HG03135 (cell line): Measurements from ENCODE around the gene FREM1.
"Not testable (repeated sequence)": the region's sequence is repeated elsewhere in the genome, so short reads cannot be mapped to it uniquely, and the experiment has no call there.

Experiments
- ATAC-seq: cut with Tn5 transposase; IDR thresholded peaks from one replicate; pipeline ENCODE4 v1.9.1; 2021; ENCODE audit warnings: mild to moderate bottlenecking, moderate library complexity; ENCODE audit not compliant: unreplicated experiment

The FREM1 gene, protein sequence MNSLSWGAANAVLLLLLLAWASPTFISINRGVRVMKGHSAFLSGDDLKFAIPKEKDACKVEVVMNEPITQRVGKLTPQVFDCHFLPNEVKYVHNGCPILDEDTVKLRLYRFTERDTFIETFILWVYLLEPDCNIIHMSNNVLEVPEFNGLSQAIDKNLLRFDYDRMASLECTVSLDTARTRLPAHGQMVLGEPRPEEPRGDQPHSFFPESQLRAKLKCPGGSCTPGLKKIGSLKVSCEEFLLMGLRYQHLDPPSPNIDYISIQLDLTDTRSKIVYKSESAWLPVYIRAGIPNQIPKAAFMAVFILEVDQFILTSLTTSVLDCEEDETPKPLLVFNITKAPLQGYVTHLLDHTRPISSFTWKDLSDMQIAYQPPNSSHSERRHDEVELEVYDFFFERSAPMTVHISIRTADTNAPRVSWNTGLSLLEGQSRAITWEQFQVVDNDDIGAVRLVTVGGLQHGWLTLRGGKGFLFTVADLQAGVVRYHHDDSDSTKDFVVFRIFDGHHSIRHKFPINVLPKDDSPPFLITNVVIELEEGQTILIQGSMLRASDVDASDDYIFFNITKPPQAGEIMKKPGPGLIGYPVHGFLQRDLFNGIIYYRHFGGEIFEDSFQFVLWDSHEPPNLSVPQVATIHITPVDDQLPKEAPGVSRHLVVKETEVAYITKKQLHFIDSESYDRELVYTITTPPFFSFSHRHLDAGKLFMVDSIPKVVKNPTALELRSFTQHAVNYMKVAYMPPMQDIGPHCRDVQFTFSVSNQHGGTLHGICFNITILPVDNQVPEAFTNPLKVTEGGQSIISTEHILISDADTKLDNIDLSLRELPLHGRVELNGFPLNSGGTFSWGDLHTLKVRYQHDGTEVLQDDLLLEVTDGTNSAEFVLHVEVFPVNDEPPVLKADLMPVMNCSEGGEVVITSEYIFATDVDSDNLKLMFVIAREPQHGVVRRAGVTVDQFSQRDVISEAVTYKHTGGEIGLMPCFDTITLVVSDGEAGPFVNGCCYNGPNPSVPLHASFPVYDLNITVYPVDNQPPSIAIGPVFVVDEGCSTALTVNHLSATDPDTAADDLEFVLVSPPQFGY (N-terminal part only)

DNA sequence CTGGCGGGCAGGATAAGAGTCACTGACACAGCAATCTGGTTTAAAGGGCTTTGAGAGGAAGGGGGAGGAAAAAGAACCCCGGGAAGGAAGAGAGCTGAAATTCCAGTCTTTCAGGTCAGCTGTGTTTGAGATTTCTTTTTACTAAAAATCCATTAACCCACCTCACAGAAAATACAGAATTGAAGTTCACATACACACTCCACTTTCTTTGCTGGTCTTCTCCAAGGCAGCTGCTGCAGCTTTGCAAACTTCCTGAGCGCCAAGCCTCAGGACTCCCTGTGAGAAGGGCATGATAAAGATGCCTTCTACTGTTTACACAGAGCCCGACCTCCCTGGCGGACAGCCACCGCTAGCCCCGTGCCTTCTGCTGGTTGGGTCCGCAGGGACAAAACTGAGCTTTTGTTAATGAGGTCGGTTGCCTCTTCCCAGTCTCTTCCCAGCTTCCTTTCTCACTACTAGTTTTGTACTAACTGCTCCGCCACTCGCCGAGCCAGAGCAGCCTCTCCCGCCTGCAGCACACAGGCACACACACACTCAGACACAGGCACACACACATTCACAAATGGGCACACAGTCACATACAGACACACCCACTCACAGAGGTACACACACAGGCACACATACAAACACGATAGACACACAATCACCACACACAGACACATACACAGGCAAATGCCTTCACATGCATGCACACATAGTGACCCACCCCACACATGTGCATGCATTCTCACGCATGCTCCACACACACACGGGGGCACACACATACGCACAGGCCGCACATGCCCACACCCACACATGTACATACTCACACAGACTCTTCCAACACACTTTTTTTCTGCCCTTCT lies at the start of gene FREM1:
Gene FREM1 (minus strand): TSS at position 468 of the 845 bp plus-strand sequence. CDS start 41,451 bp downstream, outside the sequence.
- no peak for ATAC-seq

DNA sequence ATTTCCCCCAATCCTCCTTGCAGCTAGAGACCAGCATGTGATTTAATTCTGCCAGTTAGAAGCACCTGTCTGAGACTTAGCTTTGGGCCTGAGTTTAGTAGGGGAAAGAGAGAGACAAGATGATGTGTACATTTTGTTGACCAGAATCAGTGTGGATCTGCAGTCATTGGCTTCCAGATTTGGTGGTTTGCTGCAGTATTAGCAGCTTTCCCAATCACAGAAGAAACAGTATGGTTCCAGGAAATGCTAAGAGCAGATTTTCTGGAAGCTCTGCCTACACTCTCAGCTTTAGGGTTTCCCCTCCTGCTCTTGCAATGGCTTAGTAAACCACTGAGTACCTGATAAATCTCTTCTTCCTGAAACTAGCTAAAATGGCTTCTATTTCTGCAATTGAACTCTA lies 48.8 kb upstream of the FREM1 start:
- no peak for ATAC-seq

- no peak for ATAC-seq
Measured at GRCh38 chr9:14957109-14957508, 46.9 kb upstream of the FREM1 start.

GRCh38 chr9:14956208-14956607 lies 46.0 kb upstream of the FREM1 start:
- no peak for ATAC-seq

DNA sequence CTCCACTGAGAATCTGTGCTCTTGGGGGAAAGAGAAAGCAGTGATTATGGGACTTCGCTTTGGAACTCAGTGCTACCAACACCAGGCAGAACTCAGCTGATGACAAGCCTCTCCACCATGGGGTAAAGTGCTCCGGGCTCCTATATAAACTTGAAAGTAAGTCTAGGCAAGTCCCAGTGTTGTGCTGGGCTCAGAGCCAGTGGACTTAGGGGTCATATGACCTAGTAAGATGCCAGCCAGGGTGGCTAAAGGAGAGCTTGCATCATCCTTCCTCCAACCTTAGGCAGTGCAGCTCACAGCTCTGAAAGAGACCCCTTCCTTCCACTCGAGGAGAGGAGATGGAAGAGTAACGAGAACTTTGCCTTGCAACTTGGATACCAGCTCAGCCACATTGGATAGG lies 35.1 kb upstream of the FREM1 start:
- ATAC-seq = no peak

DNA sequence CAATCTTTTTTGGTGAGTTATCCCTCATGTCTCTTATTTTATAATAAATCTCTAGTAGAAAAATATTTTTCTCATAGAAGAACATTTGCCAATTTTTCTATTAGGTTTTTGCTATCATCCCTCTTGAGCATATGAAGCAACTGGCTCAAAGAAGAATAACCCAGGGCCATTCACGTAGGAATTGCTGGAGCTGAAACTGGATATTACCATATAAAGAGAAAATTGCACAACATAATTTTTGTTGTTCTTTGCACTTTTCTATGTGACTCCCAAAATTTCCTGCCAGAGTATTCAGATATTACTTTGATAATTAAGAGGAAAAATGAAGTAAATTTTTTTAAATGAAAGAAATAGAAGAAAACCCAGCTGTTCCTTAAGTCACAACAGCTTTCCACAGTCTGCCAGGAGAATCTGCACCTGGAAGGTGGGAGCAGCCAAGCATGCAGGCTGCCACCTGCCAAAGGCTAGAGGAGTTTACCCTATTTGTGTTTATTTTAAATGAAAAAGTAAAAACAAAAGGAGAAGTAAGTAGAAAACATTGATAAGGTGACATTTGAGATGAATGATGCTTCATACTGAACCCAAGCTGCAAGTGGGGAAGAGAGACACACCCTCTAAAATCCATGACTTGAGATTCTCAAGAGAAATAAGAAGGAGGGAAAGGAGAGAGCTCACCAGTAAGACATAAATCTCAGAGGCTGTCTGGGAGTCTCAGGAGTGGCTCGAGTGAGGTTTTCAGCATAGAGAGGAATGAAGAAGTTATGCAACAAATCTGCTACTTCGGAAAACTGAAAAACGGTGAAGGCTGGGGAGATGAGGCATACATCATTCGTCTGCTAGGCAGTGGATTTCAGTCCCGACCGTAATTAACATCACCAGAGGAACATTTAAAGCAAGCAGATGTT lies 31.5 kb upstream of the FREM1 start:
- ATAC-seq = no peak

DNA sequence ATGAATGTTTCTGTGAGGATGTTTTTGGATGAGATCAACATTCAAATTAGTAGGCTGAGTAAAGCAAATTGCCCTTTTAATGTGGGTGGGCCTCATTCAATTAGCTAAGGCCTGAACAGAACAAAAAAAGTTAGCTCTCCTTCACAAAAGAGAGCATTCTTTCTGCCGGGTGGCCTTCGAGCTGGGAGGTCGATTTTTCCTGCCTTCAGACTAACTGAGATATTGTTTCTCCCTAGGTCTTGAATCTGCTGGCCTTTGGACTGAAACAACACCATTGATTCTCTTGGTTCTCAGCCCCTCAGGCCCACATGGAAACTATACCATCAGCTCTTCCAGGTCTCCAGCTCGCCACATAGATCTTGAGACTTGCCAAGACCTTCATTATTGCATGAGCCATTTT lies 29.1 kb upstream of the FREM1 start:
- no peak for ATAC-seq

DNA sequence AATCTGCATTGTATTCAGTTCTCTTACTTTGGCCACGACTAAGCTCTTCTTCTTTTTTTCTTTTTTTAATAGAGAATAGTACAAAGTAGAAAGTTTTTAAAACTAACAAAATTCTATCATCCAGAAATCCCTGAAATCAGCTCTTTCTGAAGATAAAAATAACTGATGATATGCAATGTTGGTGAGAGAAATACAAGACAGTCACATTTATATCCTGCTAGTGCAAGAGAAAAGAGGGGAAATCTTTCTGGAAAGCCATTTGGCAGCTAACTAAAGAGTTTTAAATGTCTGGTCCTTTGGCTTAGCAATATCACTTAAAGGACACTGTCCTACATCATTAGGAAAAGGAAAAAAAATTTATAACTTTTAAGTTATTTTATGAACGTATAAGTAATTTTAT lies 27.0 kb upstream of the FREM1 start:
- no peak for ATAC-seq

- ATAC-seq = no peak
Measured at GRCh38 chr9:14936491-14936890, 26.3 kb upstream of the FREM1 start.

- ATAC-seq = no peak
Measured at GRCh38 chr9:14935964-14936363, 25.7 kb upstream of the FREM1 start.

DNA sequence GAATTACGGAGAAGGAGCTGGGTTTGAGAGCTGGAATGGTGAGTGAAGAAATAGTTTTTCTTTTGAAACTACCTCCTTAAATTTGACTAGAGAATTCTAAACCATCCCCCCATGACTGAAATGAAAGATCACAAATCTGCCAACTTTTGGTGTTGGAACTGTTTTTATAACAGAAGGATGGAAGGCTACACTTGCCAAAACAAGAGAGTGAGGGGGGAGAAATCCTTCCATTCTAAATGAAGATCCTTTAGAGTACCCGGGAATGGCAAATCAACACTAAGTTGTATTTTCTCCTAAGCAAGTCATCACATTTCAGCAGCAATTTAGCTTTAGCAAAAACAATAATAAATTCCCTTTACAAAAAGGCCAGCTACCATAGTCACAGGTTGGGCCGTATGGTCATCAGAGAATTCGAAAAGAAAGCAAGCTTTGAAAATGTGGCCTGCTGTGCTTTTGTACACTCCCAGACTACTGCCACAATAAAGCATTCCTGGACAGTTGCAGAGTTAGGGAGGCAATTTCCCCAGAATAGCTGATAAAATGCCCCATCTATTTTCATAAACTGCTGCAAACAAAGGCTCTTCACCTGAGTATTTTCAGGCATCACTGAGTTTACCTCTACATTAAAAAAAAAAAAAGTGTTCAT lies 25.0 kb upstream of the FREM1 start:
- no peak for ATAC-seq

GRCh38 chr9:14932641-14933040 lies 22.4 kb upstream of the FREM1 start:
- ATAC-seq = no peak

DNA sequence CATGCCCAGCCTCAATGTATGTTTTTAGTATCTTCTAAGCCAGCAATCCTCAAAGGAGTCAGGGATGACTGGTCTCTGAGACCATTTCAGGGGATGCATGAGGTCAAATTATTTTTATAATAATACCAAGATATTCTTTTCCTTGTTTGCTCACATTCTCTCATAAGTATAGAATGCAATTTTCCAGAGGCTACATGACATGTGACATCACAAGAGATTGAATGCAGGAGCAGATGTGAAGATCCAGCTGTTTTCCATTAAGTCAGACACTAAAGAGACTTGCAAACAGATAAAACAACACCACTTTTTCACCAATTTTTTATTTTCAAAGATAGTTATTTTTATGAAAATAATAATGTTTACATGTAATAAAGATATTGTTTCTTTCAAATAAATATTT lies 22.0 kb upstream of the FREM1 start:
- ATAC-seq = no peak

DNA sequence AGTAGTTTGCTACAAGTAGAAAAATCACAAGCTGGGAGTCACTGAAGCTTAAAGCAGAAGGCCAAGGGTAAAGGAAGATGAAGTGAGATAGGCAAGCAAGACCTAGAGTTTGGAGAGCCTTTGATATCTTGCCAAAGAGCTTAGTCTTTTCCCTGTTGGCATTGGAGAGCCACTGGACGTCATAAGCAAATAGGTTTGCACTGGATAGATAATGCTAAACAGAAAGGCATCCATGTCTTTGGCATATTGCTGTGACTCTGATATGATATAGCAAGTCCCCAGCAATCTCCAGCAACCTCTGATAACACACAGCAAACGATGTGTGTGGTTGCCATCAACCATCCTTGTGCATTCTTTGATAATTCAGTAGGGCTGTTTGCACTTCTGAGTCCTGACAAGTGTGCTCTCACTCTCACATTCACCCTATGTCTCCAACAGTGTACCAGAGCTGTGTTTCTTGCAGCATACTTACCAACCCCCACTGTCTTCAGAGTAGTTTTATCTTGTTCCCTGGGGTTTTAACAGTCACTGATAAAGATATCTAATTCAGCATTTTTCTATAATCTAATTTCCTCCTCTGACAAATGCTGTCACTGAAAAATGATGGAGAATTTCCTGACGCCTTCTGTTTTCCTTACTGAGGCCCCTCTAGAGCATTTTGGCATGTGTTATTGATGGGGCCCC lies 16.9 kb upstream of the FREM1 start:
- ATAC-seq = no peak

GRCh38 chr9:14924230-14925219 lies 14.3 kb upstream of the FREM1 start:
- no peak for ATAC-seq

DNA sequence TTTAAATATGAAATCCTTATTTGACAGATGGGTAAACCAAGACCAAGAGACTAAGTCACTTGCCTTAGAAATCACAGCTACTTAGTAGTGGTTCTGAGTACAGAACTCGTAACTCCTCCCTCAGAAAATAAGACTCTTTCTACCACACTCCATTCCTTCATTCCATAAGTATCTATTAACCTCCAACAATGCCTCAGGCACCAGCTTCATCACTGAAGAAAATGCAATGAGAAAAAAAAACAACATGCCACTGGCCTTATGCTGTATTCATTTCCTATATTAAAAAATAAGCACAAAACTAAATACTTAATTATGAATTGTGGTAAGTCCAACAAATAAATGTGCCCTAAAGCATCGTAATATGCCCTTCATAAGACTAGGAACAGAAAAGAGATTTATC lies 13.5 kb upstream of the FREM1 start:
- ATAC-seq = no peak

- not testable (repeated sequence) for ATAC-seq
Measured at GRCh38 chr9:14920805-14921204, 10.6 kb upstream of the FREM1 start.
